Hepatocyte (in vitro differentiated cells): Measurements from ENCODE around the gene CDYL. TPM values are rescaled to one million over a fixed set of nuclear protein-coding genes. Genes with fewer than 3 reads are reported as not detected.

Experiments used
- DNase-seq: peaks from one replicate; pipeline ENCODE4 v3.0.0-alpha.2; 2016; ENCODE audit warnings: low spot score
- H2AFZ ChIP-seq: fragments of 200-600 bp; sonication (generic); 2 replicates; pipeline ENCODE4 v1.6.0; 2016; ENCODE audit warnings: antibody characterized with exemption, mild to moderate bottlenecking
- H3K27ac ChIP-seq: fragments of 200-600 bp; sonication (generic); 2 replicates; pipeline ENCODE4 v1.5.1; 2016; ENCODE audit warnings: mild to moderate bottlenecking
- H3K27me3 ChIP-seq: fragments of 200-600 bp; sonication (generic); 2 replicates; pipeline ENCODE4 v1.6.1; 2016
- H3K36me3 ChIP-seq: fragments of 200-600 bp; sonication (generic); replicated peaks from 2 replicates; pipeline ENCODE4 v1.5.1; 2016; ENCODE audit warnings: low read depth; ENCODE audit not compliant: insufficient read depth
- H3K4me1 ChIP-seq: fragments of 200-600 bp; sonication (generic); 2 replicates; pipeline ENCODE4 v1.5.1; 2016; ENCODE audit warnings: mild to moderate bottlenecking, moderate library complexity; ENCODE audit not compliant: insufficient read depth
- H3K4me2 ChIP-seq: fragments of 200-600 bp; sonication (generic); 2 replicates; pipeline ENCODE4 v1.6.0; 2016
- H3K4me3 ChIP-seq: fragments of 200-600 bp; sonication (generic); 2 replicates; pipeline ENCODE4 v1.5.1; 2016; ENCODE audit warnings: mild to moderate bottlenecking
- H3K79me2 ChIP-seq: fragments of 200-600 bp; sonication (generic); 2 replicates; pipeline ENCODE4 v1.6.0; 2017; ENCODE audit warnings: mild to moderate bottlenecking
- H3K9me2 ChIP-seq: fragments of 200-600 bp; sonication (generic); replicated peaks from 2 replicates; pipeline ENCODE4 v1.6.0; 2017; ENCODE audit warnings: mild to moderate bottlenecking; ENCODE audit not compliant: insufficient read depth
- H3K9me3 ChIP-seq: fragments of 200-600 bp; sonication (generic); 2 replicates; pipeline ENCODE4 v1.5.1; 2016; ENCODE audit warnings: low read depth, mild to moderate bottlenecking
- H4K20me1 ChIP-seq: fragments of 200-600 bp; sonication (generic); 2 replicates; pipeline ENCODE4 v1.6.0; 2016; ENCODE audit warnings: mild to moderate bottlenecking; ENCODE audit not compliant: insufficient read depth, poor library complexity, severe bottlenecking
- CTCF ChIP-seq: fragments of 200-600 bp; sonication (generic); IDR thresholded peaks from 2 replicates; pipeline ENCODE4 v1.5.1; 2016; ENCODE audit warnings: antibody characterized with exemption, mild to moderate bottlenecking; ENCODE audit not compliant: poor library complexity
- EZH2 ChIP-seq: fragments of 200-600 bp; sonication (generic); IDR thresholded peaks from 2 replicates; pipeline ENCODE4 v1.6.1; 2016; ENCODE audit warnings: antibody characterized with exemption, mild to moderate bottlenecking, borderline replicate concordance
- EZH2phosphoT487 ChIP-seq: fragments of 200-600 bp; sonication (generic); IDR thresholded peaks from one replicate; pipeline ENCODE4 v1.6.1; 2018; ENCODE audit warnings: antibody characterized with exemption, mild to moderate bottlenecking, low read depth, moderate library complexity; ENCODE audit not compliant: unreplicated experiment, severe bottlenecking
- WGBS: methylation state at CpG from one replicate; pipeline ENCODE4 v1.1.6; 2016; ENCODE audit warnings: low lambda C conversion rate; ENCODE audit errors: missing lambda C conversion rate; 5-methylcytosine and 5-hydroxymethylcytosine counted together
- polyA plus RNA-seq: library from polyadenylated mRNA; unstranded; fragments of >200 nt; fragmentation: Nextera tagmentation; extraction: Ambion mirVana; gene quantifications from 2 replicates; pipeline ENCODE4 v1.2.1, GENCODE V29; 2016
- total RNA-seq: library from RNA; depleted of rRNA; stranded (reverse); fragments of >200 nt; gene quantifications from 2 replicates; pipeline ENCODE4 v1.2.3, GENCODE V29; 2014

Gene CDYL
- total and polyA plus RNA-seq, 2 experiments from 2014 or later: 25.3 to 30.4 TPM

GRCh38 chr6:4808396-4808795 is 32.2 kb downstream of the CDYL start:
- Histone ChIP-seq H3K27me3 (no peaks in the 10 kb centered on the region), H3K27ac (no peak overlapping the region), H2AFZ (no peak overlapping the region), H4K20me1 (peaks cover 64% of the 10 kb centered on the region), H3K9me2 (no peaks in the 10 kb centered on the region), H3K4me3 (no peak overlapping the region), H3K79me2 (peaks cover 98% of the 10 kb centered on the region), H3K9me3 (no peaks in the 10 kb centered on the region), H3K4me2 (no peak overlapping the region), H3K36me3 (no peaks in the 10 kb centered on the region), H3K4me1 (peaks cover 5% of the 10 kb centered on the region)
- TF ChIP-seq CTCF: no peak
- no peak for TF ChIP-seq EZH2phosphoT487
- TF ChIP-seq EZH2: no peak
- no peak for DNase-seq
- 85% methylated on average over 6 of the region's 6 CpGs for WGBS

GRCh38 chr6:4809999-4810918 is 34.1 kb downstream of the CDYL start:
- Histone ChIP-seq H3K27me3 (no peaks in the 10 kb centered on the region), H3K27ac (peak overlapping the region; percentile 22), H3K4me3 (no peak overlapping the region), H3K9me3 (no peaks in the 10 kb centered on the region), H3K9me2 (no peaks in the 10 kb centered on the region), H3K79me2 (peaks cover 98% of the 10 kb centered on the region), H3K4me2 (peak overlapping the region; percentile 34), H4K20me1 (peaks cover 61% of the 10 kb centered on the region), H2AFZ (no peak overlapping the region), H3K36me3 (no peaks in the 10 kb centered on the region), H3K4me1 (peaks cover 5% of the 10 kb centered on the region)
- WGBS: 57% methylated on average over 5 of the region's 5 CpGs
- DNase-seq: no peak
- TF ChIP-seq EZH2phosphoT487: no peak

- Histone ChIP-seq H3K79me2 (peaks cover 98% of the 10 kb centered on the region), H2AFZ (no peak overlapping the region), H3K9me2 (no peaks in the 10 kb centered on the region), H3K4me1 (peaks cover 5% of the 10 kb centered on the region), H3K27ac (no peak overlapping the region), H3K4me3 (no peak overlapping the region), H3K4me2 (no peak overlapping the region), H3K9me3 (no peaks in the 10 kb centered on the region), H3K27me3 (no peaks in the 10 kb centered on the region), H3K36me3 (no peaks in the 10 kb centered on the region), H4K20me1 (peaks cover 57% of the 10 kb centered on the region)
- TF ChIP-seq EZH2phosphoT487 (no peak), CTCF (no peak), EZH2 (no peak)
- no peak for DNase-seq
- 97% methylated on average over 4 of the region's 4 CpGs for WGBS
These were observed 35.9 kb downstream of the CDYL start for GRCh38 chr6:4812068-4812467.

GRCh38 chr6:4813055-4813454 is 36.9 kb downstream of the CDYL start:
- peaks cover 52% of the 10 kb centered on the region for H4K20me1 ChIP-seq
- no peaks in the 10 kb centered on the region for H3K9me3 ChIP-seq
- H3K79me2 ChIP-seq: peaks cover 98% of the 10 kb centered on the region
- no peaks in the 10 kb centered on the region for H3K36me3 ChIP-seq
- TF ChIP-seq CTCF: no peak
- no peak for TF ChIP-seq EZH2
- TF ChIP-seq EZH2phosphoT487: no peak
- H2AFZ ChIP-seq: no peak overlapping the region
- H3K4me2 ChIP-seq: no peak overlapping the region
- no peak for DNase-seq
- WGBS: 96% methylated on average over 8 of the region's 8 CpGs
- no peaks in the 10 kb centered on the region for H3K27me3 ChIP-seq
- H3K4me3 ChIP-seq: no peak overlapping the region
- H3K9me2 ChIP-seq: no peaks in the 10 kb centered on the region
- H3K4me1 ChIP-seq: peaks cover 5% of the 10 kb centered on the region
- no peak overlapping the region for H3K27ac ChIP-seq
